ENCODE results near the gene CDKAL1. TPM values are rescaled to one million over a fixed set of nuclear protein-coding genes. Genes with fewer than 3 reads are reported as not detected.

Gene CDKAL1
- total and polyA plus RNA-seq, 2 of the 13 experiments (the other 11 are each of a cell fraction or from before 2014, with no cell fraction given), result 9.5 to 27.7 TPM

- Histone ChIP-seq H4K20me1 (ENCODE audit: insufficient read depth, low read length) (no peaks in the 10 kb centered on the region), H2AFZ (ENCODE audit: low read length) (no peak overlapping the region), H3K79me2 (ENCODE audit: insufficient read depth, low read length) (no peaks in the 10 kb centered on the region), H3K27ac (ENCODE audit: extremely low read length, insufficient read depth, low read length) (no peak overlapping the region), H3K9ac (ENCODE audit: insufficient read depth, low read depth, low read length) (no peak overlapping the region), H3K27me3 (ENCODE audit: control insufficient read depth in 1 of 2, insufficient read depth in 2 of 2, low read length in 2 of 2) (no peaks in the 10 kb centered on the region), H3K4me2 (ENCODE audit: low read depth, low read length) (no peak overlapping the region), H3K4me3 (replicated peaks in 1 of 3; ENCODE audit: insufficient read depth in 1 of 3, low read depth in 2 of 3, low read length in 3 of 3) (no peak overlapping the region), H3K9me3 (ENCODE audit: low read length) (peaks cover 5% of the 10 kb centered on the region; the same call in 1 of the 2 replicates), H3K36me3 (replicated peaks in 1 of 2; ENCODE audit: control insufficient read depth in 1 of 2, insufficient read depth in 2 of 2, low read length in 2 of 2) (peaks cover 0 to 1% of the 10 kb centered on the region in 2 experiments; a peak in 2 of 5 replicates), H3K4me1 (ENCODE audit: insufficient read depth, low read length) (peaks cover 7% of the 10 kb centered on the region)
- intact Hi-C loops (cut with micrococcal nuclease; ENCODE audit: unreplicated experiment) (no loop called here), in situ Hi-C loops (cut with HindIII; ENCODE audit: extremely low pct_ligation_motif_present, low pct_unique_long_range_greater_than_20kb) (no loop called here)
- ChIA-PET CTCF (ENCODE audit: low intra/inter-chr PET ratio, low total read pairs) (no interaction called here), POLR2A (no interaction called here)
- BruUV-seq (replicated peaks), result no TSS peak
- 87% methylated on average over 1 of the region's 1 CpG for WGBS (ENCODE audit: low lambda C conversion rate)
- no peak for FAIRE-seq
- no peak for ATAC-seq
- no peak for DNase-seq (ENCODE audit: low spot score)
- no peak for TF ChIP-seq SP1 (IDR thresholded peaks at IDR 0.05)
- no peak for TF ChIP-seq SP1 (CRISPR knock-in tag; IDR thresholded peaks at IDR 0.05)
- TF ChIP-seq BRF2 (CRISPR knock-in tag; IDR thresholded peaks at IDR 0.05), result no peak
- TF ChIP-seq, protein P1, sequence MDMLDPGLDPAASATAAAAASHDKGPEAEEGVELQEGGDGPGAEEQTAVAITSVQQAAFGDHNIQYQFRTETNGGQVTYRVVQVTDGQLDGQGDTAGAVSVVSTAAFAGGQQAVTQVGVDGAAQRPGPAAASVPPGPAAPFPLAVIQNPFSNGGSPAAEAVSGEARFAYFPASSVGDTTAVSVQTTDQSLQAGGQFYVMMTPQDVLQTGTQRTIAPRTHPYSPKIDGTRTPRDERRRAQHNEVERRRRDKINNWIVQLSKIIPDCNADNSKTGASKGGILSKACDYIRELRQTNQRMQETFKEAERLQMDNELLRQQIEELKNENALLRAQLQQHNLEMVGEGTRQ (IDR thresholded peaks at IDR 0.05; ENCODE audit: low read depth, low read length), result no peak
- TF ChIP-seq, protein P1 (CRISPR knock-in tag; IDR thresholded peaks at IDR 0.05; ENCODE audit: borderline replicate concordance), result no peak
- TF ChIP-seq ZNF20 (CRISPR knock-in tag; IDR thresholded peaks at IDR 0.05), result no peak
- no peak for TF ChIP-seq YEATS2 (CRISPR knock-in tag; IDR thresholded peaks at IDR 0.05; ENCODE audit: borderline replicate concordance)
- TF ChIP-seq ZBTB4 (CRISPR knock-in tag; IDR thresholded peaks at IDR 0.05; ENCODE audit: borderline replicate concordance), result no peak
- no peak for TF ChIP-seq E2F2 (CRISPR knock-in tag; IDR thresholded peaks at IDR 0.05; ENCODE audit: borderline replicate concordance)
- TF ChIP-seq IKZF4 (CRISPR knock-in tag; IDR thresholded peaks at IDR 0.05; ENCODE audit: borderline replicate concordance, low read depth, not compliant biosample characterization), result no peak
- no peak for TF ChIP-seq ZNF10 (CRISPR knock-in tag; IDR thresholded peaks at IDR 0.05; ENCODE audit: borderline replicate concordance, low read depth)
- no peak for TF ChIP-seq ZMYM3 (CRISPR knock-in tag; IDR thresholded peaks at IDR 0.05)
- TF ChIP-seq ZNF564 (CRISPR knock-in tag; IDR thresholded peaks at IDR 0.05), result no peak
- TF ChIP-seq ZNF260 (CRISPR knock-in tag; IDR thresholded peaks at IDR 0.05; ENCODE audit: borderline replicate concordance, low read depth), result no peak
- no peak for TF ChIP-seq ZNF136 (CRISPR knock-in tag; IDR thresholded peaks at IDR 0.05; ENCODE audit: low read depth)
Observed at GRCh38 chr6:21064756-21065340, 530.6 kb downstream of the CDKAL1 start.
